Measurements from ENCODE around the gene PISD. TPM values are rescaled to one million over a fixed set of nuclear protein-coding genes. Genes with fewer than 3 reads are reported as not detected.
A peak's percentile ranks its signal among the peaks of the same experiment; 100 is the strongest.

PISD gene
- total RNA-seq, 1 experiment from 2014 or later, result 46.4 TPM

GRCh38 chr22:31635638-31636306 is 26.2 kb downstream of the PISD start:
- peaks cover 41% of the 10 kb centered on the region for H3K4me1 ChIP-seq (replicated peaks; ENCODE audit: insufficient read depth)
- no peaks in the 10 kb centered on the region for H3K9me2 ChIP-seq (ENCODE audit: insufficient read depth)
- peaks cover 34% of the 10 kb centered on the region; the same call in 1 of the 2 replicates for H4K20me1 ChIP-seq (ENCODE audit: insufficient read depth)
- BruUV-seq (replicated peaks), result no TSS peak
- TF ChIP-seq CTCF (conservative IDR thresholded peaks at IDR 0.05), result no peak
- TF ChIP-seq EZH2 (IDR thresholded peaks at IDR 0.05; ENCODE audit: low read depth), result no peak
- ChIA-PET CTCF (interaction anchor here (1.0 kb wide), 1 partner anchor 77 kb away, joined by 3 read pairs; no protein-coding TSS in a partner anchor), POLR2A (ENCODE audit: unreplicated experiment) (interaction anchor here (0.6 kb wide), 1 partner anchor 41 kb away, joined by 3 read pairs; no protein-coding TSS in a partner anchor)
- H3F3A ChIP-seq (ENCODE audit: insufficient read depth, low read depth), result peaks cover 41% of the 10 kb centered on the region
- H3K27ac ChIP-seq, result peak overlapping the region; percentile 64
- no peak overlapping the region for H3K4me3 ChIP-seq
- no peaks in the 10 kb centered on the region for H3K36me3 ChIP-seq (ENCODE audit: low read depth)
- peak in 1 of 2 experiments; percentile 72 for DNase-seq
- peaks cover 93% of the 10 kb centered on the region for H3K79me2 ChIP-seq (ENCODE audit: low read depth)
- peak overlapping the region; percentile 29 for H3K4me2 ChIP-seq
- no peaks in the 10 kb centered on the region for H3K27me3 ChIP-seq (ENCODE audit: insufficient read depth, low read depth)
- no peaks in the 10 kb centered on the region for H3K9me3 ChIP-seq (ENCODE audit: insufficient read depth, low read depth)
- no peak overlapping the region for H2AFZ ChIP-seq
- intact Hi-C loops (cut with micrococcal nuclease; ENCODE audit: unreplicated experiment), result loop anchor here (10.0 kb wide), 1 partner anchor 151 kb away; the partner anchor contains the start of gene EIF4ENIF1

GRCh38 chr22:31631436-31631835 is 30.6 kb downstream of the PISD start:
- CTCF ChIA-PET, result interaction anchor here (0.5 to 1.2 kb wide), 3 partner anchors 13 to 50 kb away, joined by 3 read pairs; no protein-coding TSS in a partner anchor
- Histone ChIP-seq H2AFZ (no peak overlapping the region), H3K36me3 (ENCODE audit: low read depth) (0 out of 2 replicates have a peak, but pooled peaks cover 4% of the 10 kb centered on the region), H3K4me2 (peak overlapping the region; percentile 86; the same call in 1 of the 2 replicates), H3K4me1 (replicated peaks; ENCODE audit: insufficient read depth) (peaks cover 47% of the 10 kb centered on the region), H4K20me1 (ENCODE audit: insufficient read depth) (peaks cover 48% of the 10 kb centered on the region), H3K27me3 (ENCODE audit: insufficient read depth, low read depth) (no peaks in the 10 kb centered on the region), H3K27ac (0 out of 2 replicates have a peak overlapping the region, but pooled peaks have one; percentile 51), H3F3A (ENCODE audit: insufficient read depth, low read depth) (peaks cover 34% of the 10 kb centered on the region), H3K79me2 (ENCODE audit: low read depth) (peaks cover 90% of the 10 kb centered on the region), H3K9me3 (ENCODE audit: insufficient read depth, low read depth) (no peaks in the 10 kb centered on the region), H3K9me2 (ENCODE audit: insufficient read depth) (no peaks in the 10 kb centered on the region), H3K4me3 (peak overlapping the region; percentile 84; the same call in 1 of the 2 replicates)
- intact Hi-C loops (cut with micrococcal nuclease; ENCODE audit: unreplicated experiment), result loop anchor here (10.0 kb wide), 1 partner anchor 147 kb away; the partner anchor contains the start of gene EIF4ENIF1
- BruUV-seq (replicated peaks), result no TSS peak
- TF ChIP-seq CTCF (conservative IDR thresholded peaks at IDR 0.05) (no peak), EZH2 (IDR thresholded peaks at IDR 0.05; ENCODE audit: low read depth) (no peak)
- DNase-seq, result no peak
- POLR2A ChIA-PET (ENCODE audit: unreplicated experiment), result interaction anchor here (0.5 kb wide), 1 partner anchor 570 kb away, joined by 18 read pairs; no protein-coding TSS in a partner anchor

Measured in PC-9 (cell line).